Stomach (tissue), 9 donors: Measurements from ENCODE around the gene HTR3D. TPM values are rescaled to one million over a fixed set of nuclear protein-coding genes. Genes with fewer than 3 reads are reported as not detected.
A peak's percentile ranks its signal among the peaks of the same experiment; 100 is the strongest.

Source experiments
- DNase-seq, 2 donors: peaks; one replicate each; pipeline versions ENCODE4 v3.0.0 to v3.0.0-alpha.2; 2013 to 2019
- H3K27ac ChIP-seq, 5 donors: fragments of 200-600 bp in 4 of 5; sonication (generic) in 4 of 5; one replicate each; pipeline ENCODE4 v1.5.1; 2013 to 2019; ENCODE audit warnings: mild to moderate bottlenecking in 1 of 5, moderate library complexity in 1 of 5
- H3K27me3 ChIP-seq, 3 donors: fragments of 200-600 bp; sonication (generic); one replicate each; pipeline ENCODE4 v1.5.1; 2017 to 2019; ENCODE audit warnings: mixed run types in 1 of 3
- H3K36me3 ChIP-seq, 4 donors: fragments of 200-600 bp; sonication (generic); 1 replicate in 3 of 4; 2 replicates in 1 of 4; pipeline ENCODE4 v1.5.1; 2016 to 2019
- H3K4me1 ChIP-seq, 4 donors: fragments of 200-600 bp; sonication (generic); one replicate each; pipeline ENCODE4 v1.5.1; 2016 to 2019
- H3K4me3 ChIP-seq, 4 donors: fragments of 200-600 bp; sonication (generic) in 3 of 4; one replicate each; pipeline ENCODE4 v1.5.1; 2016 to 2019; ENCODE audit warnings: mild to moderate bottlenecking in 1 of 4
- H3K9me3 ChIP-seq, 4 donors: fragments of 200-600 bp; sonication (generic); one replicate each; pipeline ENCODE4 v1.5.1; 2016 to 2019
- EP300 ChIP-seq: sonication (generic); formaldehyde crosslinking; IDR thresholded peaks from one replicate; pipeline ENCODE4 v1.6.1; 2017; ENCODE audit warnings: antibody characterized with exemption
- POLR2A ChIP-seq, 4 donors: fragments of 450-650 bp; IDR thresholded peaks; one replicate each; pipeline ENCODE4 v1.6.1; 2016; ENCODE audit warnings: antibody characterized with exemption in 4 of 4, control low read depth in 2 of 4, mild to moderate bottlenecking in 1 of 4, moderate library complexity in 1 of 4
- POLR2AphosphoS5 ChIP-seq, 3 donors: sonication (generic); formaldehyde crosslinking; IDR thresholded peaks; one replicate each; pipeline ENCODE4 v1.6.1; 2016; ENCODE audit warnings: antibody characterized with exemption in 3 of 3
- WGBS, 5 donors: extraction: QIAGEN DNeasy Blood & Tissue Kit in 3 of 5; methylation state at CpG; one replicate each; pipeline versions ENCODE4 v1.1.5 to v1.1.7; 2013 to 2018; 5-methylcytosine and 5-hydroxymethylcytosine counted together
- intact Hi-C: fragments of 100-400 bp; cut with DNase I; formaldehyde crosslinking; loops from one replicate; pipeline ENCODE4 v1.15.1; 2023; ENCODE audit warnings: low total_unique reads
- polyA plus RNA-seq, 3 donors: library from polyadenylated mRNA; stranded (reverse); fragments of 200-250 nt; gene quantifications; one replicate each; pipeline ENCODE4 v1.2.3, GENCODE V29; 2013
- total RNA-seq, 5 donors: library from RNA; depleted of rRNA; stranded (reverse); fragments of >200 nt; gene quantifications; one replicate each; pipeline versions ENCODE4 v1.1.0 to v1.2.3, GENCODE V29; 2014 to 2016
- TF ChIP-seq, protein P1 (sequence below), 7 experiments: fragments of 450-650 bp in 4 of 7; fragments of 200-600 bp in 3 of 7; sonication (generic) in 3 of 7; IDR thresholded peaks; one replicate each; pipeline ENCODE4 v1.5.1; 2016 to 2019; ENCODE audit warnings: antibody characterized with exemption in 7 of 7, control low read depth in 2 of 7, mild to moderate bottlenecking in 1 of 7
- donor health status: healthy with polysubstance abuse.
- donor health status: Bipolar disorder and iron deficiency.
- donor health status: healthy.

The HTR3D gene
- total and polyA plus RNA-seq, 8 donors: not detected

DNA sequence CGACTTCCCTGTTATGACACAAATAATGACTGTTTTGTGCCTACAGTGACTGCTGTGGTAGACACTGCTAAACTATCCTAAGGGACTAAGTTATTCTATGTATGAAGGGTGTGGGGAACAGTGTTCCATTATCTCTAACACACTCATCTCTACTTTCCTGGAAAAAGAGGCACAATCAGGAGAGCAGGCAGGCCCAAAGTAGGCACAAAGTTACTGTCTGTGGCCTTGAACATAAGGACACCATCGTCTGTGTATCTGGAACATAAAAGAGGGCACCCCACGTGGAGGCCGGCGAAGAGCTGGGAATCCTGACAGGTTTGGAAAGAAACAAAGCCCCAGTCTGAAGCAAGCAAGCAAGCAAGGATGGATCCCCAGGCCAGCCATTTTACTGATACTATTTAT is 15.4 kb upstream of the HTR3D start:
- Histone ChIP-seq H3K4me3 (peak overlapping the region in 2 of 4 donors; percentile 100), H3K27ac (peak overlapping the region; percentile 51 to 89 (median 83)), H3K4me1 (peaks cover 21 to 40% (median 32%) of the 10 kb centered on the region in 4 donors), H3K9me3 (no peaks in the 10 kb centered on the region), H3K36me3 (peaks cover 15 to 31% (median 18%) of the 10 kb centered on the region in 4 donors), H3K27me3 (no peaks in the 10 kb centered on the region)
- WGBS, 5 donors: 56 to 73% (median 60%) methylated on average over 5 of the region's 5 CpGs
- no peak for DNase-seq
- no peak for TF ChIP-seq EP300
- TF ChIP-seq POLR2A (IDR thresholded peaks at IDR 0.05): no peak
- no peak for TF ChIP-seq POLR2AphosphoS5 (IDR thresholded peaks at IDR 0.05)
- TF ChIP-seq, protein P1, sequence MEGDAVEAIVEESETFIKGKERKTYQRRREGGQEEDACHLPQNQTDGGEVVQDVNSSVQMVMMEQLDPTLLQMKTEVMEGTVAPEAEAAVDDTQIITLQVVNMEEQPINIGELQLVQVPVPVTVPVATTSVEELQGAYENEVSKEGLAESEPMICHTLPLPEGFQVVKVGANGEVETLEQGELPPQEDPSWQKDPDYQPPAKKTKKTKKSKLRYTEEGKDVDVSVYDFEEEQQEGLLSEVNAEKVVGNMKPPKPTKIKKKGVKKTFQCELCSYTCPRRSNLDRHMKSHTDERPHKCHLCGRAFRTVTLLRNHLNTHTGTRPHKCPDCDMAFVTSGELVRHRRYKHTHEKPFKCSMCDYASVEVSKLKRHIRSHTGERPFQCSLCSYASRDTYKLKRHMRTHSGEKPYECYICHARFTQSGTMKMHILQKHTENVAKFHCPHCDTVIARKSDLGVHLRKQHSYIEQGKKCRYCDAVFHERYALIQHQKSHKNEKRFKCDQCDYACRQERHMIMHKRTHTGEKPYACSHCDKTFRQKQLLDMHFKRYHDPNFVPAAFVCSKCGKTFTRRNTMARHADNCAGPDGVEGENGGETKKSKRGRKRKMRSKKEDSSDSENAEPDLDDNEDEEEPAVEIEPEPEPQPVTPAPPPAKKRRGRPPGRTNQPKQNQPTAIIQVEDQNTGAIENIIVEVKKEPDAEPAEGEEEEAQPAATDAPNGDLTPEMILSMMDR (IDR thresholded peaks at IDR 0.05): no peak
- intact Hi-C loops: loop anchor here (5.0 kb wide), 1 partner anchor 119 kb away; no protein-coding TSS in a partner anchor

DNA sequence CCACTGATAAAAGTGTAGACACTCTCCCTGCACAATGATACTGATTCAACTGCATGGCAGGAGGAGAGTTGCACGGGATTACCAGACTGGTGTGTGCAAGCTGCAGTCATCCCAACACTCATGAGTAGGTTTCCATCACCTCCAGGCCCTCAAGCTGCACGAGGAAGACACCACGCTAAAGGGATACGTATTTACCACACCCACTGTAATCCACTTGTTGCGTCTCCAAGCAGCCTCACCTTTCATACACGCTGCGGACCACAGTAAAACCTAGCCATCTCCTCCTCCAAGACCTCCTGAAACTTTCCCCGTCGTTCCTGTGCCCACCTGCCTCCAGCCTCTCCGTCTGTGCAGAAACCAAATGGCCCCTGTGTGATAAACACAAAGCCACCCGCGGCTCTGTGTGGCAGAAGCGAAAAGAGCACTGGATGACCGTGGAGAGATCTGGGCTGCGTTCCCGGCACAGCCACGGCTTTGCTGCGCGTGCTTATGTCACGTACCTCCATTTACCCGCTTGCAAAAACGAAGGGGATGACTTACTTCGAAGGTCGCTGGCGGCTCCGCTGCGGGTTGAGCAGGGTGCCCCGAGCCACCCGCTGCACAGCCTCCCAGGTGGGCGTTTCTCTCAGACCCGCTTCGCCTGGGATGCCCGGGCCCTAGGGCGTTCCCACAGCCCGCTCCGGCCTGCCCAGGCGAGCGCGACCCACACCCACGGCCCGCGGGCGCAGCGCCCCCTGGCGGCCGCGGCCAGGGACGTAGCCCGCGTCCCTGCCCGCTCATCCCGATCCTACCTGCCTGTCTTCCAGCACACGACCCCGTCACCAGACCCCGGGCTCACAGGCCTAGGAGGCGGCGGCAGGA is 14.5 kb upstream of the HTR3D start:
- H3K27ac ChIP-seq: peak overlapping the region; percentile 82 to 89 (median 83)
- intact Hi-C loops: loop anchor here (5.0 kb wide), 1 partner anchor 120 kb away; no protein-coding TSS in a partner anchor
- no peak for TF ChIP-seq EP300
- TF ChIP-seq, protein P1 (IDR thresholded peaks at IDR 0.05): peak in 4 of 7 experiments; percentile 88 to 99 (median 96)
- 6 to 30% (median 15%) methylated on average over 29 to 57 of the region's 57 CpGs for WGBS, 5 donors
- H3K4me3 ChIP-seq: peak overlapping the region; percentile 92 to 100 (median 99)
- no peaks in the 10 kb centered on the region for H3K9me3 ChIP-seq
- DNase-seq: peak; percentile 74 to 89
- no peaks in the 10 kb centered on the region for H3K27me3 ChIP-seq
- peaks cover 11 to 22% (median 15%) of the 10 kb centered on the region in 4 donors for H3K36me3 ChIP-seq
- peaks cover 21 to 38% (median 30%) of the 10 kb centered on the region in 4 donors for H3K4me1 ChIP-seq

DNA sequence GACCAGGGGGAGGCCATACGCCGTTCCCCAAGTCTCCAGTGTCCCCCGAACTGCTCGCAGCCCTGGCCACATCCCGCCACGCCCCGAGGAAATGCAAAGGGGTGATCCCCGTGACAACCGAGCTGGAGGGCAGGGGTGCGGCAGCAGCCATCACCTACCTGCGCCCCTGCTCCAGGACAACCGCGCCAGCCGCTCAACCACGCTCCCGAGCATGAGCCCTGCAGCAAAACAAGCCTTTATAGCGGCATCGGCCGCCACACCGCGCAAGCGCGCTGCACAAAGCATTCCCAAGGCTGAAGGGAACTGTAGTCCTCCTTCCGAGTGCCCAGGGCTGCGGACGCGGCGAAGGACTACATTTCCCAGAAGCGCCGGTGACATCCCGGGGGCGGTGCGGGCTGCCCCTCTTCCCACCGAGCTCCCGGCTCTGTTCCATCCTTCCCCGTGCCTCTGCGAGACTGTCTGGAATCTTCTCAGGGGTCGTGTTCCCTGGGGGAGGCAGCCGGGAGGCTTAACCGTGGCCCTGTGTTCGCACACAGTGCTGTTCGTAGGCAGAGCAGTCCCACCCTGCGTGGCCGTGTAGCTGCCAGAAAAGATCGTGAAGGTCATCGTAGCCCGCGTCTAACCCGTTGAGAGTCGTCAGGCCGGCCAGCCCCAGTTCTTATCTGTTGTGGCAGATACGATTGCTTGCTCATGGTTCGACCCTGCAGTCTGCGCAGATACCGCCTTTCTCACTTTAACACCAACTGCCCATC is 13.7 kb upstream of the HTR3D start, which contains the start of gene ABCC5:
ABCC5 (minus strand) TSS at position 213 of the 752 bp plus-strand sequence. CDS start 3,492 bp downstream, outside the sequence.
- Histone ChIP-seq H3K9me3 (no peaks in the 10 kb centered on the region), H3K27ac (peak within 1 kb of the TSS; percentile 82 to 89 (median 83)), H3K4me1 (peaks cover 21 to 37% (median 28%) of the 10 kb centered on the region in 4 donors), H3K4me3 (peak within 1 kb of the TSS; percentile 92 to 100 (median 99)), H3K36me3 (peaks cover 11 to 14% (median 12%) of the 10 kb centered on the region in 4 donors), H3K27me3 (no peaks in the 10 kb centered on the region)
- peak; percentile 92 to 98 for DNase-seq
- WGBS, 5 donors: 0 to 1% (median 0%) methylated on average over 41 to 55 of the region's 55 CpGs
- TF ChIP-seq EP300 (no peak), POLR2A (IDR thresholded peaks at IDR 0.05) (no peak), POLR2AphosphoS5 (IDR thresholded peaks at IDR 0.05) (peak; percentile 62 to 87 (median 68))
- TF ChIP-seq, protein P1 (IDR thresholded peaks at IDR 0.05): peak in 3 of 7 experiments; percentile 3 to 79 (median 68)
- intact Hi-C loops: loop anchor here (5.0 kb wide), 1 partner anchor 121 kb away; no protein-coding TSS in a partner anchor

DNA sequence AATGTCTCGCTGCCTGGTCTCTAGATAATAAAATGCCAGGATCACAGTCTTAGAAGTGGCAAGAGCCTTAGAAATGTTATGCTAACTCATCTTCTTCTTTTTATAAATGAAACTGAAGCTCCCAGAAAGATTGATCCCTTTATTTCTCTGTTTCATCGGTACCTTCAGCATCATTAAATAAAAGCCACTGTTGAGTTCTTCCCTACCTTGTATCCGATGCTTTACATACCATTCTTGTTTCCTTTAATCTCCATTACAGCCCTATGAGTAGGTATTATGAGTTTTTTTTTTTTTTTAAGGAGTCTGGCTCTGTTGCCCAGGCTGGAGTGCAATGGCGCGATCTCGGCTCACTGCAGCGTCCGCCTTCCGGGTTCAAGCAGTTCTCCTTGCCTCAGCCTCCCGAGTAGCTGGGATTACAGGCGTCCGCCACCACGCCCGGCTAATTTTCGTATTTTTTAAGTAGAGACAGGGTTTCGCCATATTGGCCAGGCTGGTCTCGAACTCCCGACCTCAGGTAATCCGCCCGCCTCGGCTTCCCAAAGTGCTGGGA is 13.0 kb upstream of the HTR3D start:
- Histone ChIP-seq H3K4me3 (peak overlapping the region; percentile 92 to 100 (median 99)), H3K9me3 (no peaks in the 10 kb centered on the region), H3K27me3 (no peaks in the 10 kb centered on the region), H3K36me3 (peaks cover 6 to 8% (median 7%) of the 10 kb centered on the region in 4 donors), H3K4me1 (peaks cover 21 to 37% (median 28%) of the 10 kb centered on the region in 4 donors), H3K27ac (peak overlapping the region; percentile 82 to 89 (median 83))
- intact Hi-C loops: loop anchor here (5.0 kb wide), 1 partner anchor 121 kb away; no protein-coding TSS in a partner anchor
- 84 to 89% (median 87%) methylated on average over 21 of the region's 21 CpGs for WGBS, 5 donors
- DNase-seq: no peak
- TF ChIP-seq POLR2A (IDR thresholded peaks at IDR 0.05) (no peak), POLR2AphosphoS5 (IDR thresholded peaks at IDR 0.05) (no peak), EP300 (no peak)
- TF ChIP-seq, protein P1 (IDR thresholded peaks at IDR 0.05): no peak
